Cardiac septum (tissue), 1 donor: Measurements from ENCODE around the gene TEX19. TPM values are rescaled to one million over a fixed set of nuclear protein-coding genes. Genes with fewer than 3 reads are reported as not detected.
A peak's percentile ranks its signal among the peaks of the same experiment; 100 is the strongest.
"Not testable (repeated sequence)": the region's sequence is repeated elsewhere in the genome, so short reads cannot be mapped to it uniquely, and the experiment has no call there.

Experiments used
- DNase-seq: peaks from one replicate; pipeline ENCODE4 v3.0.0-alpha.2; 2020; ENCODE audit warnings: low spot score
- intact Hi-C: fragments of 100-400 bp; cut with DNase I; formaldehyde crosslinking; loops from one replicate; pipeline ENCODE4 v1.14.0; 2022
- total RNA-seq: library from RNA; stranded (reverse); fragmentation: NEBNext Ultra II Directional; extraction: Animal tissue kit (Norgen Biotek cat#: 25700); gene quantifications from one replicate; pipeline ENCODE4 v1.2.1, GENCODE V29; 2021
- donor health status: DM: no; HTN: no; CAD: no.

TEX19 gene
- total RNA-seq, 1 donor from 2014 or later = not detected

- no peak for DNase-seq
- intact Hi-C loops = loop anchor here (1.0 to 5.0 kb wide), 3 partner anchors 64 to 427 kb away; no protein-coding TSS in a partner anchor
Measured at GRCh38 chr17:82350182-82351030, 8.6 kb upstream of the TEX19 start.

GRCh38 chr17:82351254-82351712, 7.8 kb upstream of the TEX19 start:
- intact Hi-C loops = loop anchor here (1.0 to 5.0 kb wide), 3 partner anchors 63 to 426 kb away; no protein-coding TSS in a partner anchor

DNA sequence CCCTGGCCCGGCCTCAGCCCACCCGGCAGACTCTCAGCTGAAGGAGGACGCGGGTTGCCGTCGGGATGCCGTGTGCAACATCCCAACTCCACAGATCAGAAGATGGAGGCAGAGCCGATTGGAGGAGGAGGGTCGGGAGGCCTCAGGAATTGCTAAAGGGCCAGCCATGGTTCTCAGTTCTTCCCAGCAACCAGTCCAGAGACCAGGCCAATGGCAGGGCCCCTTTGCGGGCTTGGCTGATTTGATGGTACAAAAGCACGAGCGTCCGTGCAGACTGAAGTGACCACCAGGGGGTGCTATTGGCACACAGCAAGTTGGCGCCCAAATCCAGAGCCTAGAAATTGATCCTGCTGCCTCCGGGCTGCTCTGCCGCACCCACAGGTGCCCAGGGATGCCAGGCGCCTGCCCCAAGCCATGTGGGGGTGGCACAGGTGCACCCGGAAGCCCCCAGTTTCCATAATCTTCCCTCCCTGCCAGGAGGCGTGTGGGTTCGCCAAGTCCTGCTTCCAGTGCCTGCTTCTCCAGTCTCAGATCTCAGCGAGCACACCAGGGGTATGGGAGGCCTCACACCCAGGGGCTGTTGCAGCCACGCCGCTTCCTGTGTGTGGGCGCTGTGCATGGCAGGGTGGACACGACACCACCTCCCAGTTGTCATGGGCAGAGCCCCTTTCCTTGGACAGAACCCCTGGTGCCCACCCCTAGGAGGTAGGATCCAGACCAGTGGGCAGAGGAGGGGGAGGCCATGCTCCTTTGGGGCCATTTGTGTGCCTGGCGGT, 7.1 kb upstream of the TEX19 start:
- peak; percentile 90 for DNase-seq
- intact Hi-C loops = loop anchor here (1.0 to 5.0 kb wide), 3 partner anchors 62 to 425 kb away; no protein-coding TSS in a partner anchor

More at GRCh38 chr17:82351254-82351712, 7.8 kb upstream of the TEX19 start:
- DNase-seq = no peak

DNA sequence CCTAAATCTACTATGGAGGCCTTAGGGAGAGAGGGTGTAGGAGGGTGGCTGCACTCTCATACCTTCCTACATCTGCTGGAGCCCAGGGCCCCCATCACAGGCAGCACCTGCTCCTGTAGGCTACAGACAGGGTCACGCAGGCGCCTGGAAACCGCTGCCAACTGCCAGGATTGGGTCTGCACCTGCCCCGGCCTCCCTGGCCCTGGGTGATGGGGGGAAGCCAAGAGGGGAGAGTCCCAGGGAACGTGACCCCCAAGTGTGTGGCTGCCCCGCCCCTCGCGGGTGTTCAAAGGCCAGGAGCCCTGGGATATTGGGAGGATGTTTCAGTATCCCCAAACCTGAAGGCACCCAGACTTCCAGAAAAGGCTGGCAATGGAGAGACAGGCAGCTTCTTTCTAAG, 5.6 kb upstream of the TEX19 start:
- intact Hi-C loops = loop anchor here (5.0 kb wide), 1 partner anchor 424 kb away; no protein-coding TSS in a partner anchor
- DNase-seq = no peak

GRCh38 chr17:82354804-82355308, 4.2 kb upstream of the TEX19 start:
- intact Hi-C loops = loop anchor here (5.0 kb wide), 1 partner anchor 422 kb away; no protein-coding TSS in a partner anchor
- DNase-seq = no peak

GRCh38 chr17:82355770-82356427, 3.1 kb upstream of the TEX19 start:
- DNase-seq = no peak
- intact Hi-C loops = no loop called here

- no peak for DNase-seq
- intact Hi-C loops = no loop called here
Measured at GRCh38 chr17:82356845-82357355, 2.1 kb upstream of the TEX19 start.

- no peak for DNase-seq
- intact Hi-C loops = no loop called here
Measured at GRCh38 chr17:82357394-82357793, 1.7 kb upstream of the TEX19 start.

DNA sequence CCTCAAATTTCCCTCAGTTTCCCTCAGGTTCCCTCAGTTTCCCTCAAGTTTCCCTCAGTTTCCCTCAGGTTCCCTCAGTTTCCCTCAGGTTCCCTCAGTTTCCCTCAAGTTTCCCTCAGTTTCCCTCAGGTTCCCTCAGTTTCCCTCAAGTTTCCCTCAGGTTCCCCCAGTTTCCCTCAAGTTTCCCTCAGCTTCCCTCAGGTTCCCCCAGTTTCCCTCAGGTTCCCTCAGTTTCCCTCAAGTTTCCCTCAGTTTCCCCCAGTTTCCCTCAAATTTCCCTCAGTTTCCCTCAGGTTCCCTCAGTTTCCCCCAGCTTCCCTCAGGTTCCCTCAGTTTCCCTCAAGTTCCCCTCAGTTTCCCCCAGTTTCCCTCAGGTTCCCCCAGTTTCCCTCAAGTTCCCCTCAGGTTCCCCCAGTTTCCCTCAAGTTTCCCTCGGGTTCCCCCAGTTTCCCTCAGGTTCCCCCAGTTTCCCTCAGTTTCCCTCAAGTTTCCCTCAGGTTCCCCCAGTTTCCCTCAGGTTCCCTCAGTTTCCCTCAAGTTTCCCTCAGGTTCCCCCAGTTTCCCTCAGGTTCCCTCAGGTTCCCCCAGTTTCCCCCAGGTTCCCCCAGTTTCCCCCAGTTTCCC, 516 bp downstream of the TEX19 start:
- DNase-seq, intact Hi-C loops: not testable (repeated sequence)

DNA sequence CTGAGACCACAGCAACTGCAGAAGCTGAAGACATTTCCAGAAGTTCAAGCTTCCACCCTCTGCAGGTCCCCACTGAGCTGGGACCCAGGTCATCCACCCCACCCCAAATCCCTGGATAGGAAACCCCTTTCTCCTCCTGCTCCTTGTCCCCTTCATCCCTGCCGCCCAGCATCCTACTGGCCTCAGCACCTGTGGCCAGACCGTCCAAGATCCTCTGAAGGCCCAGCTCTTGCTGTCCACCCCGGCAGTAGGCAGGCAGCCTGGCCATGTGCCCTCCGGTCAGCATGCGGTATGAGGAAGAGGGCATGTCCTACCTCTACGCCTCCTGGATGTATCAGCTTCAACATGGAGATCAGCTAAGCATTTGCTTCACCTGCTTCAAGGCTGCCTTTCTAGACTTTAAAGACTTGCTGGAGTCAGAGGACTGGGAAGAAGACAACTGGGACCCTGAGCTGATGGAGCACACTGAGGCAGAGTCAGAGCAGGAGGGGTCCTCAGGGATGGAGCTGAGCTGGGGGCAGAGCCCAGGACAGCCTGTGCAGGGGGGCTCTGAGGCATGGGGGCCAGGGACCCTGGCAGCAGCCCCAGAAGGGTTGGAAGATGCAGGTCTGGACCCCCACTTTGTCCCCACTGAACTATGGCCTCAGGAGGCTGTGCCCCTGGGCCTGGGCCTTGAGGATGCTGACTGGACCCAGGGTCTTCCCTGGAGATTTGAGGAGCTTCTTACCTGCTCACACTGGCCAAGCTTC, 3.0 kb downstream of the TEX19 start:
- intact Hi-C loops = no loop called here
- DNase-seq = no peak

- intact Hi-C loops = no loop called here
- DNase-seq = no peak
Measured at GRCh38 chr17:82365606-82366295, 6.7 kb downstream of the TEX19 start.

DNA sequence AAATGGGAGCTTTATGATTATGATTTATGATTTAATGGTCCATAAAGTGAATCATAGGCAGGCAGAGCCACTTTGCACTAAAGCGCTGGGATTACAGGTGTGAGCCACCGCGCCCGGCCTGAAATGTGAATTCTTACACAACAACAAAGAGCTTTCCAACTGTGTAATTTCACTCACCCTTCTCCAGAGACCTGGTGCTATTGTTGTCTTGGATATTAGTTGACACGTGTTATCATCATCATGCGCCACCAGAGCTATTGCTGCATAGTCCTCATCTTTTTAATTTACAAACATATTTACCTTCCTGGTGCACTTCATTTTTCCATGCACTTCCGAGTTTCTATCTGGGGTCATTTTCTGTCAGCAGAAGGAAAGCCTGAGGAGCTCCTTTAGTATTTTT, 7.7 kb downstream of the TEX19 start:
- intact Hi-C loops = no loop called here
- no peak for DNase-seq

DNA sequence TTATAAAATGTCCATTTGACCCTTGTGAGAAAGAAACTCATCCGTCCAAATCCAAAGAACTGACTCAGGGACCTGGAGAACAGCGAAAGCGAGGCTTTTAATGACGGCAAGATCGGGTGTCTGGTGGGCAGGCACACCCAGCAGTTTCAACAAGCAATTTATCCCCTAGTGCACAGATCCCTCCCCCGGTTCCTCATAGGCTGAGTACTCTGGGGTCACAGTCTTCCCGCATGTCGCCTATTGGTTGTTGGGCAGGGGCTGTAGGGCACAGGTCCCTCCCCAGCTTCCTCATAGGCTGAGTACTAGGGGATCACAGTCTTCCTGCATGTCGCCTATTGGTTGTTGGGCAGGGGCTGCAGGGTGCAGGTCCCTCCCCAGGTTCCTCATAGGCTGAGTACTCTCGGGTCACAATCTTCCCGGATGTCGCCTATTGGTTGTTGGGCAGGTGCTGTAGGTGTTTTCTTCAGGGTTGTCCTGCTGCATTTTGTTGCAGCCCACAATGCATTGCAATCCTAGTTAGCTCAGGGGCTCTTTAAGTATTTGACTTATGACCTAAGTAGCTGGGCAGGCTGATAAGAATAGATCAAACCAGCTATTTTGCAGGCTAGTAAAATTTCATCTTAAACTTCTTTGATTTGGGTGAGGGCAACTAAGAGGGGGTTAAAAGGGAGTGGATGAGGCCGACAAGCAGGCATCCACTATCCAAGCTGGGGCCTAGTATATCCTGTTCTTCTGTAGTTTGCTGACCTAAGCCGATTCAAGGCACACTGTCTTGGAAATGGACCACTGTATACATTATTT, 8.9 kb downstream of the TEX19 start:
- no peak for DNase-seq
- intact Hi-C loops = no loop called here

DNA sequence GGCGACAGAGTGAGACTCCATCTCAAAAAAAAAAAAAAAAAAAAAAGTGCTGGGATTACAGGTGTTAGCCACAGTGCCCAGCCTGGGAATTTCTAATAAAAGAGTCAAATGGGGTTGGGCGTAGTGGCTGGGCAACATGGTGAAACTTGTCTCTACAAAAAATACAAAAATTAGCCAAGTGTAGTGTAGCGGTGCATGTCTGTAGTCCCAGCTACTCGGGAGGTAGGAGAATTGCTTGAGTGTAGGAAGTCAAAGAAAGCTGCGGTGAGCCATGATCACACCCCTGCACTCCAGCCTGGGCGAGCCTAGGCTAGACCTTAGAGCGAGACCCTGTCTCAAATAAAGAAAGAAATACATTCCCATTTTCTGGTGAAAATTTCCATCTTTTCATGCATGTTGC, 10.2 kb downstream of the TEX19 start:
- no peak for DNase-seq
- intact Hi-C loops = no loop called here

DNA sequence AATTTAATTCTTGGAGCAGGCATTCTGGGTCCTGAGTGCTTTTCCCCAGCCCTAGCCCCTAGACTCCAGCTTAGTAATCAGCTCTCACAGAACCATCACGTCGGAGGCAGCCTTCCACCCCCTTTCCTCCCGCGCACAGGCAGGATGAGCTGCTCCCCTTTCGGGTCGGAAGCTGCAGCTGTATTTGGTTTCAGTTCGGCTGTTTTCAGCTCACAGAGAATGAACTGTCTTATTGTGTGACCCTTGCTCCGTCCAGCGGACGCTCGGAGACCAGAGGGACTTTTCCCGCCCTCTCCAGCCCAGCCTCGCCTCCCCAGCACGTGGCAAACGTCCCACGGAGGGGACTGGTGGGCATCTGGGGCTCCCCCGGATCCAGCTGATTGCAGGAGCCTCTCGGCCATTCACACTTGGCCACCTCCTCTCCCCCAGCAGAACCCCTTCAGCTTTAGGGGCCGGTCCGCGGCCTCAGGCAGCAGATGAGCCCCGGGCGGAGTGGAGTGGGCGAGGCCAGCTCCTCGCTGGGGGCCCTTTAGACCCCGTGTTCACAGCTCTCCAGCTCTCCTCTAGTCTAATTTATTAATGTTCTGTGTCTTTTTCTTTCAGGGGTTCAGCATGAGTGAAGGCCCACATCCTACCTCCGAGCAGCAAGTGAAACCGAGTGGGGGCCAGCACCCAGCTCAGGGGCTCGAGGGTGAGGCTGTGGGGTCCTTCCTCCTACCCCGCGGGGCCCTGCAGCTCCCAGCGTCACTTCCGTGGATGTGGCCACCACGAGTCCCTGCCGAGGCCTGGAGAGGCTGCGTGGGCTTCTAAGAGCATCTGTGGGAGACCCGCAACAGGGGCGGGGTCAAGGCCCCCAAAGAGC, 11.7 kb downstream of the TEX19 start:
- DNase-seq = no peak
- intact Hi-C loops = no loop called here
